GM23338 (cell line): Measurements from ENCODE around the gene ARRB1.

ENCODE experiments used
- CREB1 ChIP-seq: fragments of 250-450 bp; sonication (Bioruptor Pico); IDR thresholded peaks from 2 replicates; pipeline ENCODE4 v1.5.0; 2020; ENCODE audit warnings: low read depth, mild to moderate bottlenecking, moderate library complexity
- EZH2 ChIP-seq: fragments of 200-600 bp; sonication (generic); IDR thresholded peaks from one replicate; pipeline ENCODE4 v1.8.0; 2017; ENCODE audit warnings: antibody characterized with exemption, mild to moderate bottlenecking, low read depth; ENCODE audit not compliant: unreplicated experiment
- EZH2phosphoT487 ChIP-seq: fragments of 200-600 bp; sonication (generic); IDR thresholded peaks from one replicate; pipeline ENCODE4 v1.8.1; 2018; ENCODE audit warnings: antibody characterized with exemption; ENCODE audit not compliant: unreplicated experiment
- JUNB ChIP-seq: IDR thresholded peaks from one replicate; pipeline ENCODE4 v1.6.1; 2016; ENCODE audit warnings: antibody characterized with exemption; ENCODE audit not compliant: unreplicated experiment
- NANOG ChIP-seq: IDR thresholded peaks from 2 replicates; pipeline ENCODE4 v1.6.1; 2016; ENCODE audit warnings: antibody characterized with exemption, borderline replicate concordance
- POLR2AphosphoS5 ChIP-seq: IDR thresholded peaks from 2 replicates; pipeline ENCODE4 v1.6.1; 2016; ENCODE audit warnings: antibody characterized with exemption, low read depth
- STAT1 ChIP-seq: IDR thresholded peaks from one replicate; pipeline ENCODE4 v1.6.1; 2016; ENCODE audit warnings: antibody characterized with exemption; ENCODE audit not compliant: unreplicated experiment
- ZNF114 ChIP-seq: fragments of 250-450 bp; sonication (Bioruptor Pico); IDR thresholded peaks from 2 replicates; pipeline ENCODE4 v1.5.0; 2020; ENCODE audit warnings: mild to moderate bottlenecking, moderate library complexity
- TF ChIP-seq, protein P1 (sequence below): IDR thresholded peaks from one replicate; pipeline ENCODE4 v1.6.1; 2018; ENCODE audit warnings: antibody characterized with exemption; ENCODE audit not compliant: unreplicated experiment
- TF ChIP-seq, protein P2 (sequence below), 2 experiments: fragments of 200-600 bp in 1 of 2; sonication (generic) in 1 of 2; conservative IDR thresholded peaks; 2 replicates each; pipeline versions ENCODE4 v1.5.1 to v1.6.1; 2016 to 2017; ENCODE audit warnings: antibody characterized with exemption in 2 of 2, low read depth in 2 of 2, mild to moderate bottlenecking in 2 of 2, moderate library complexity in 1 of 2
- TF ChIP-seq, protein P3 (sequence below): IDR thresholded peaks from 2 replicates; pipeline ENCODE4 v1.6.1; 2016; ENCODE audit warnings: antibody characterized with exemption
- TF ChIP-seq, protein P4 (sequence below): fragments of 250-450 bp; sonication (Bioruptor Pico); IDR thresholded peaks from 2 replicates; pipeline ENCODE4 v1.5.0; 2020; ENCODE audit warnings: mild to moderate bottlenecking, moderate library complexity

DNA sequence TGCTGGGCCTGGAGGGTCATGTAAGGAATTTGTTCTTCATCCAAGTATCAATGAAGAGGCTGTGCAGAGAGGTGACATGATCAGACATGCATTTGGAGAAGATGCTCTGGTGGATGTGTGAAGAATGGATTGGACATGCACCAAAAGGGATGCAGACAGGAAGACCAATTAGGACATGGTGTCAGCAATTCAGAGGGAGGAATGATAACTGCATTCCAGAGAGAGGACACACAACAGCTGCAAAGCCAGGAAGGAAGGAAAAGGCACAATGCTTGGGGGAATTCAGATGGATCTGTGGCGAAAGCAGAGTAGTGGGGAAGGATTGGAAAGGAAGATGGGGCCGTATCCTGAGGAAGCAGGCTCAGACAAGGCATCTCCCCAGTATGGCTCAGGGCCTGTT, 5.2 kb upstream of the ARRB1 start:
- TF ChIP-seq POLR2AphosphoS5 = no peak
- TF ChIP-seq, protein P1, sequence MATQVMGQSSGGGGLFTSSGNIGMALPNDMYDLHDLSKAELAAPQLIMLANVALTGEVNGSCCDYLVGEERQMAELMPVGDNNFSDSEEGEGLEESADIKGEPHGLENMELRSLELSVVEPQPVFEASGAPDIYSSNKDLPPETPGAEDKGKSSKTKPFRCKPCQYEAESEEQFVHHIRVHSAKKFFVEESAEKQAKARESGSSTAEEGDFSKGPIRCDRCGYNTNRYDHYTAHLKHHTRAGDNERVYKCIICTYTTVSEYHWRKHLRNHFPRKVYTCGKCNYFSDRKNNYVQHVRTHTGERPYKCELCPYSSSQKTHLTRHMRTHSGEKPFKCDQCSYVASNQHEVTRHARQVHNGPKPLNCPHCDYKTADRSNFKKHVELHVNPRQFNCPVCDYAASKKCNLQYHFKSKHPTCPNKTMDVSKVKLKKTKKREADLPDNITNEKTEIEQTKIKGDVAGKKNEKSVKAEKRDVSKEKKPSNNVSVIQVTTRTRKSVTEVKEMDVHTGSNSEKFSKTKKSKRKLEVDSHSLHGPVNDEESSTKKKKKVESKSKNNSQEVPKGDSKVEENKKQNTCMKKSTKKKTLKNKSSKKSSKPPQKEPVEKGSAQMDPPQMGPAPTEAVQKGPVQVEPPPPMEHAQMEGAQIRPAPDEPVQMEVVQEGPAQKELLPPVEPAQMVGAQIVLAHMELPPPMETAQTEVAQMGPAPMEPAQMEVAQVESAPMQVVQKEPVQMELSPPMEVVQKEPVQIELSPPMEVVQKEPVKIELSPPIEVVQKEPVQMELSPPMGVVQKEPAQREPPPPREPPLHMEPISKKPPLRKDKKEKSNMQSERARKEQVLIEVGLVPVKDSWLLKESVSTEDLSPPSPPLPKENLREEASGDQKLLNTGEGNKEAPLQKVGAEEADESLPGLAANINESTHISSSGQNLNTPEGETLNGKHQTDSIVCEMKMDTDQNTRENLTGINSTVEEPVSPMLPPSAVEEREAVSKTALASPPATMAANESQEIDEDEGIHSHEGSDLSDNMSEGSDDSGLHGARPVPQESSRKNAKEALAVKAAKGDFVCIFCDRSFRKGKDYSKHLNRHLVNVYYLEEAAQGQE = no peak
- no peak for TF ChIP-seq EZH2
- TF ChIP-seq, protein P2, sequence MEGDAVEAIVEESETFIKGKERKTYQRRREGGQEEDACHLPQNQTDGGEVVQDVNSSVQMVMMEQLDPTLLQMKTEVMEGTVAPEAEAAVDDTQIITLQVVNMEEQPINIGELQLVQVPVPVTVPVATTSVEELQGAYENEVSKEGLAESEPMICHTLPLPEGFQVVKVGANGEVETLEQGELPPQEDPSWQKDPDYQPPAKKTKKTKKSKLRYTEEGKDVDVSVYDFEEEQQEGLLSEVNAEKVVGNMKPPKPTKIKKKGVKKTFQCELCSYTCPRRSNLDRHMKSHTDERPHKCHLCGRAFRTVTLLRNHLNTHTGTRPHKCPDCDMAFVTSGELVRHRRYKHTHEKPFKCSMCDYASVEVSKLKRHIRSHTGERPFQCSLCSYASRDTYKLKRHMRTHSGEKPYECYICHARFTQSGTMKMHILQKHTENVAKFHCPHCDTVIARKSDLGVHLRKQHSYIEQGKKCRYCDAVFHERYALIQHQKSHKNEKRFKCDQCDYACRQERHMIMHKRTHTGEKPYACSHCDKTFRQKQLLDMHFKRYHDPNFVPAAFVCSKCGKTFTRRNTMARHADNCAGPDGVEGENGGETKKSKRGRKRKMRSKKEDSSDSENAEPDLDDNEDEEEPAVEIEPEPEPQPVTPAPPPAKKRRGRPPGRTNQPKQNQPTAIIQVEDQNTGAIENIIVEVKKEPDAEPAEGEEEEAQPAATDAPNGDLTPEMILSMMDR (conservative IDR thresholded peaks at IDR 0.05; ENCODE audit: low read depth in 2 of 2) = no peak
- no peak for TF ChIP-seq STAT1
- TF ChIP-seq EZH2phosphoT487 = no peak
- TF ChIP-seq JUNB = no peak
- TF ChIP-seq, protein P3, sequence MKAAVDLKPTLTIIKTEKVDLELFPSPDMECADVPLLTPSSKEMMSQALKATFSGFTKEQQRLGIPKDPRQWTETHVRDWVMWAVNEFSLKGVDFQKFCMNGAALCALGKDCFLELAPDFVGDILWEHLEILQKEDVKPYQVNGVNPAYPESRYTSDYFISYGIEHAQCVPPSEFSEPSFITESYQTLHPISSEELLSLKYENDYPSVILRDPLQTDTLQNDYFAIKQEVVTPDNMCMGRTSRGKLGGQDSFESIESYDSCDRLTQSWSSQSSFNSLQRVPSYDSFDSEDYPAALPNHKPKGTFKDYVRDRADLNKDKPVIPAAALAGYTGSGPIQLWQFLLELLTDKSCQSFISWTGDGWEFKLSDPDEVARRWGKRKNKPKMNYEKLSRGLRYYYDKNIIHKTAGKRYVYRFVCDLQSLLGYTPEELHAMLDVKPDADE = no peak
- TF ChIP-seq CREB1 (CRISPR knock-in tag) = no peak
- no peak for TF ChIP-seq NANOG
- TF ChIP-seq, protein P4, sequence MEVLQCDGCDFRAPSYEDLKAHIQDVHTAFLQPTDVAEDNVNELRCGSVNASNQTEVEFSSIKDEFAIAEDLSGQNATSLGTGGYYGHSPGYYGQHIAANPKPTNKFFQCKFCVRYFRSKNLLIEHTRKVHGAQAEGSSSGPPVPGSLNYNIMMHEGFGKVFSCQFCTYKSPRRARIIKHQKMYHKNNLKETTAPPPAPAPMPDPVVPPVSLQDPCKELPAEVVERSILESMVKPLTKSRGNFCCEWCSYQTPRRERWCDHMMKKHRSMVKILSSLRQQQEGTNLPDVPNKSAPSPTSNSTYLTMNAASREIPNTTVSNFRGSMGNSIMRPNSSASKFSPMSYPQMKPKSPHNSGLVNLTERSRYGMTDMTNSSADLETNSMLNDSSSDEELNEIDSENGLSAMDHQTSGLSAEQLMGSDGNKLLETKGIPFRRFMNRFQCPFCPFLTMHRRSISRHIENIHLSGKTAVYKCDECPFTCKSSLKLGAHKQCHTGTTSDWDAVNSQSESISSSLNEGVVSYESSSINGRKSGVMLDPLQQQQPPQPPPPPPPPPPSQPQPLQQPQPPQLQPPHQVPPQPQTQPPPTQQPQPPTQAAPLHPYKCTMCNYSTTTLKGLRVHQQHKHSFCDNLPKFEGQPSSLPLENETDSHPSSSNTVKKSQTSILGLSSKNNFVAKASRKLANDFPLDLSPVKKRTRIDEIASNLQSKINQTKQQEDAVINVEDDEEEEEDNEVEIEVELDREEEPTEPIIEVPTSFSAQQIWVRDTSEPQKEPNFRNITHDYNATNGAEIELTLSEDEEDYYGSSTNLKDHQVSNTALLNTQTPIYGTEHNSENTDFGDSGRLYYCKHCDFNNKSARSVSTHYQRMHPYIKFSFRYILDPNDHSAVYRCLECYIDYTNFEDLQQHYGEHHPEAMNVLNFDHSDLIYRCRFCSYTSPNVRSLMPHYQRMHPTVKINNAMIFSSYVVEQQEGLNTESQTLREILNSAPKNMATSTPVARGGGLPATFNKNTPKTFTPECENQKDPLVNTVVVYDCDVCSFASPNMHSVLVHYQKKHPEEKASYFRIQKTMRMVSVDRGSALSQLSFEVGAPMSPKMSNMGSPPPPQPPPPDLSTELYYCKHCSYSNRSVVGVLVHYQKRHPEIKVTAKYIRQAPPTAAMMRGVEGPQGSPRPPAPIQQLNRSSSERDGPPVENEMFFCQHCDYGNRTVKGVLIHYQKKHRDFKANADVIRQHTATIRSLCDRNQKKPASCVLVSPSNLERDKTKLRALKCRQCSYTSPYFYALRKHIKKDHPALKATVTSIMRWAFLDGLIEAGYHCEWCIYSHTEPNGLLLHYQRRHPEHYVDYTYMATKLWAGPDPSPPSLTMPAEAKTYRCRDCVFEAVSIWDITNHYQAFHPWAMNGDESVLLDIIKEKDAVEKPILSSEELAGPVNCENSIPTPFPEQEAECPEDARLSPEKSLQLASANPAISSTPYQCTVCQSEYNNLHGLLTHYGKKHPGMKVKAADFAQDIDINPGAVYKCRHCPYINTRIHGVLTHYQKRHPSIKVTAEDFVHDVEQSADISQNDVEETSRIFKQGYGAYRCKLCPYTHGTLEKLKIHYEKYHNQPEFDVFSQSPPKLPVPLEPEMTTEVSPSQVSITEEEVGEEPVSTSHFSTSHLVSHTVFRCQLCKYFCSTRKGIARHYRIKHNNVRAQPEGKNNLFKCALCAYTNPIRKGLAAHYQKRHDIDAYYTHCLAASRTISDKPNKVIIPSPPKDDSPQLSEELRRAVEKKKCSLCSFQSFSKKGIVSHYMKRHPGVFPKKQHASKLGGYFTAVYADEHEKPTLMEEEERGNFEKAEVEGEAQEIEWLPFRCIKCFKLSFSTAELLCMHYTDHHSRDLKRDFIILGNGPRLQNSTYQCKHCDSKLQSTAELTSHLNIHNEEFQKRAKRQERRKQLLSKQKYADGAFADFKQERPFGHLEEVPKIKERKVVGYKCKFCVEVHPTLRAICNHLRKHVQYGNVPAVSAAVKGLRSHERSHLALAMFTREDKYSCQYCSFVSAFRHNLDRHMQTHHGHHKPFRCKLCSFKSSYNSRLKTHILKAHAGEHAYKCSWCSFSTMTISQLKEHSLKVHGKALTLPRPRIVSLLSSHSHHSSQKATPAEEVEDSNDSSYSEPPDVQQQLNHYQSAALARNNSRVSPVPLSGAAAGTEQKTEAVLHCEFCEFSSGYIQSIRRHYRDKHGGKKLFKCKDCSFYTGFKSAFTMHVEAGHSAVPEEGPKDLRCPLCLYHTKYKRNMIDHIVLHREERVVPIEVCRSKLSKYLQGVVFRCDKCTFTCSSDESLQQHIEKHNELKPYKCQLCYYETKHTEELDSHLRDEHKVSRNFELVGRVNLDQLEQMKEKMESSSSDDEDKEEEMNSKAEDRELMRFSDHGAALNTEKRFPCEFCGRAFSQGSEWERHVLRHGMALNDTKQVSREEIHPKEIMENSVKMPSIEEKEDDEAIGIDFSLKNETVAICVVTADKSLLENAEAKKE (CRISPR knock-in tag) = no peak
- no peak for TF ChIP-seq ZNF114
